ENCODE results near the gene NET1. TPM values are rescaled to one million over a fixed set of nuclear protein-coding genes. Genes with fewer than 3 reads are reported as not detected.

Gene NET1
- total RNA-seq, 1 donor from 2014 or later, result 22.5 TPM

DNA sequence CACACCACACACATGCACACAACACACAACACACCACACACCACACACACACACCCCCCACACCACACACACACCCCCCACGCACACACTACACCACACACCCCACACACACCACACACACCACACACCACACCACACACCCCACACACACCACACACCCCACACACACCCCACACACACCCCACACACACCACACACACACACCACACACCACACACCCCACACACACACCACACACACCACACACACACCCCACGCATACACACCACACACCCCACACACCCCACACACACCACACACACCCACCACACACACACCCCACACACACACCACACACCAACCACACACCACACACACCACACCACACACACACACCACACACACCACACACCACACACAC, 31.2 kb upstream of the NET1 start:
- Mint-ChIP-seq H3K9me3 (no peaks in the 10 kb centered on the region), H3K27ac (no peak overlapping the region), H3K27me3 (no peaks in the 10 kb centered on the region), H3K4me1 (no peaks in the 10 kb centered on the region), H3K4me3 (no peak overlapping the region), H3K36me3 (ENCODE audit: low read depth) (no peaks in the 10 kb centered on the region)
- ChIA-PET POLR2A (no interaction called here), CTCF (no interaction called here)
- TF ChIP-seq, protein P1, sequence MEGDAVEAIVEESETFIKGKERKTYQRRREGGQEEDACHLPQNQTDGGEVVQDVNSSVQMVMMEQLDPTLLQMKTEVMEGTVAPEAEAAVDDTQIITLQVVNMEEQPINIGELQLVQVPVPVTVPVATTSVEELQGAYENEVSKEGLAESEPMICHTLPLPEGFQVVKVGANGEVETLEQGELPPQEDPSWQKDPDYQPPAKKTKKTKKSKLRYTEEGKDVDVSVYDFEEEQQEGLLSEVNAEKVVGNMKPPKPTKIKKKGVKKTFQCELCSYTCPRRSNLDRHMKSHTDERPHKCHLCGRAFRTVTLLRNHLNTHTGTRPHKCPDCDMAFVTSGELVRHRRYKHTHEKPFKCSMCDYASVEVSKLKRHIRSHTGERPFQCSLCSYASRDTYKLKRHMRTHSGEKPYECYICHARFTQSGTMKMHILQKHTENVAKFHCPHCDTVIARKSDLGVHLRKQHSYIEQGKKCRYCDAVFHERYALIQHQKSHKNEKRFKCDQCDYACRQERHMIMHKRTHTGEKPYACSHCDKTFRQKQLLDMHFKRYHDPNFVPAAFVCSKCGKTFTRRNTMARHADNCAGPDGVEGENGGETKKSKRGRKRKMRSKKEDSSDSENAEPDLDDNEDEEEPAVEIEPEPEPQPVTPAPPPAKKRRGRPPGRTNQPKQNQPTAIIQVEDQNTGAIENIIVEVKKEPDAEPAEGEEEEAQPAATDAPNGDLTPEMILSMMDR (IDR thresholded peaks at IDR 0.05), result no peak
- ATAC-seq (ENCODE audit: low read depth) (no peak), DNase-seq (no peak)
- intact Hi-C loops (cut with micrococcal nuclease), result no loop called here

- H3K36me3 Mint-ChIP-seq (ENCODE audit: low read depth), result no peaks in the 10 kb centered on the region
- TF ChIP-seq, protein P1 (IDR thresholded peaks at IDR 0.05), result no peak
- ATAC-seq (ENCODE audit: low read depth) (no peak), DNase-seq (no peak)
- ChIA-PET CTCF (no interaction called here), POLR2A (no interaction called here)
- no peak overlapping the region for H3K4me3 Mint-ChIP-seq
- H3K4me1 Mint-ChIP-seq, result no peaks in the 10 kb centered on the region
- no peak overlapping the region for H3K27ac Mint-ChIP-seq
- intact Hi-C loops (cut with micrococcal nuclease), result loop anchor here (2.0 kb wide), 1 partner anchor 570 kb away; no protein-coding TSS in a partner anchor
- peaks cover 14% of the 10 kb centered on the region for H3K9me3 Mint-ChIP-seq
- no peaks in the 10 kb centered on the region for H3K27me3 Mint-ChIP-seq
These were observed 27.1 kb upstream of the NET1 start for GRCh38 chr10:5385224-5385623.

GRCh38 chr10:5387169-5387568, 25.2 kb upstream of the NET1 start:
- TF ChIP-seq, protein P1 (IDR thresholded peaks at IDR 0.05), result no peak
- DNase-seq, result no peak
- Mint-ChIP-seq H3K4me1 (no peaks in the 10 kb centered on the region), H3K27me3 (no peaks in the 10 kb centered on the region), H3K27ac (no peak overlapping the region), H3K9me3 (peaks cover 31% of the 10 kb centered on the region), H3K36me3 (ENCODE audit: low read depth) (peaks cover 3% of the 10 kb centered on the region), H3K4me3 (no peak overlapping the region)
- intact Hi-C loops (cut with micrococcal nuclease), result no loop called here
- CTCF ChIA-PET, result no interaction called here
- POLR2A ChIA-PET, result no interaction called here
- ATAC-seq (ENCODE audit: low read depth), result no peak

GRCh38 chr10:5390607-5391205, 21.7 kb upstream of the NET1 start:
- no peak overlapping the region for H3K27ac Mint-ChIP-seq
- intact Hi-C loops (cut with micrococcal nuclease), result no loop called here
- no peaks in the 10 kb centered on the region for H3K4me1 Mint-ChIP-seq
- ChIA-PET CTCF (no interaction called here), POLR2A (no interaction called here)
- ATAC-seq (ENCODE audit: low read depth) (no peak), DNase-seq (no peak)
- peaks cover 31% of the 10 kb centered on the region for H3K9me3 Mint-ChIP-seq
- TF ChIP-seq, protein P1 (IDR thresholded peaks at IDR 0.05), result no peak
- H3K27me3 Mint-ChIP-seq, result peaks cover 1% of the 10 kb centered on the region
- no peak overlapping the region for H3K4me3 Mint-ChIP-seq
- peaks cover 3% of the 10 kb centered on the region for H3K36me3 Mint-ChIP-seq (ENCODE audit: low read depth)

- peaks cover 3% of the 10 kb centered on the region for H3K36me3 Mint-ChIP-seq (ENCODE audit: low read depth)
- peaks cover 1% of the 10 kb centered on the region for H3K27me3 Mint-ChIP-seq
- no peak overlapping the region for H3K4me3 Mint-ChIP-seq
- peaks cover 31% of the 10 kb centered on the region for H3K9me3 Mint-ChIP-seq
- H3K4me1 Mint-ChIP-seq, result no peaks in the 10 kb centered on the region
- ChIA-PET CTCF (no interaction called here), POLR2A (no interaction called here)
- intact Hi-C loops (cut with micrococcal nuclease), result no loop called here
- no peak overlapping the region for H3K27ac Mint-ChIP-seq
- TF ChIP-seq, protein P1 (IDR thresholded peaks at IDR 0.05), result no peak
- DNase-seq (no peak), ATAC-seq (ENCODE audit: low read depth) (no peak)
These were observed 20.6 kb upstream of the NET1 start for GRCh38 chr10:5391790-5392189.

All from activated B cell treated with CpG ODN at 0.5 μM for 24 hours (primary cell).